Naive B cell (primary cell): ENCODE measurements around the gene GRK2. TPM values are rescaled to one million over a fixed set of nuclear protein-coding genes. Genes with fewer than 3 reads are reported as not detected.
A peak's percentile ranks its signal among the peaks of the same experiment; 100 is the strongest.

Experiments used
- ATAC-seq, 2 donors: fragments of 150-1000 bp; cut with Tn5 transposase; 2 replicates each; pipeline ENCODE4 v1.10.0; 2021; ENCODE audit warnings: low read depth in 2 of 2, mild to moderate bottlenecking in 2 of 2, moderate library complexity in 2 of 2
- DNase-seq: peaks from one replicate; pipeline ENCODE4 v3.0.0; 2022
- H3K27ac Mint-ChIP-seq, 6 donors: one replicate each; pipeline ENCODE4 v1.8.0; 2020 to 2022; ENCODE audit warnings: mild to moderate bottlenecking in 6 of 6, mixed read lengths in 6 of 6, moderate library complexity in 5 of 6, inconsistent platforms in 2 of 6
- H3K27me3 Mint-ChIP-seq, 3 donors: one replicate each; pipeline ENCODE4 v1.8.0; 2021 to 2022; ENCODE audit warnings: mixed read lengths in 3 of 3, mild to moderate bottlenecking in 1 of 3
- H3K36me3 Mint-ChIP-seq, 2 donors: one replicate each; pipeline ENCODE4 v1.8.0; 2020 to 2022; ENCODE audit warnings: mixed read lengths in 2 of 2, inconsistent platforms in 1 of 2, mild to moderate bottlenecking in 1 of 2
- H3K4me1 Mint-ChIP-seq, 3 donors: one replicate each; pipeline ENCODE4 v1.8.0; 2020 to 2022; ENCODE audit warnings: mixed read lengths in 3 of 3, inconsistent platforms in 1 of 3, mild to moderate bottlenecking in 1 of 3, moderate library complexity in 1 of 3
- H3K4me3 Mint-ChIP-seq, 8 donors: one replicate each; pipeline ENCODE4 v1.8.0; 2020 to 2022; ENCODE audit warnings: mild to moderate bottlenecking in 8 of 8, mixed read lengths in 8 of 8, moderate library complexity in 8 of 8, inconsistent platforms in 2 of 8
- H3K9me3 Mint-ChIP-seq, 7 donors: one replicate each; pipeline ENCODE4 v1.8.0; 2020 to 2022; ENCODE audit warnings: mixed read lengths in 7 of 7, mild to moderate bottlenecking in 5 of 7, inconsistent platforms in 2 of 7, moderate library complexity in 1 of 7
- polyA plus RNA-seq, 6 donors: library from polyadenylated mRNA; unstranded; fragments of 300-500 nt; fragmentation: Illumina TruSeq; gene quantifications; one replicate each; pipeline ENCODE4 v1.2.3, GENCODE V29; 2021; ENCODE audit warnings: low read depth in 6 of 6

Gene GRK2
- polyA plus RNA-seq, 6 donors from 2014 or later = 17.9 to 63.4 (median 31.7) TPM

DNA sequence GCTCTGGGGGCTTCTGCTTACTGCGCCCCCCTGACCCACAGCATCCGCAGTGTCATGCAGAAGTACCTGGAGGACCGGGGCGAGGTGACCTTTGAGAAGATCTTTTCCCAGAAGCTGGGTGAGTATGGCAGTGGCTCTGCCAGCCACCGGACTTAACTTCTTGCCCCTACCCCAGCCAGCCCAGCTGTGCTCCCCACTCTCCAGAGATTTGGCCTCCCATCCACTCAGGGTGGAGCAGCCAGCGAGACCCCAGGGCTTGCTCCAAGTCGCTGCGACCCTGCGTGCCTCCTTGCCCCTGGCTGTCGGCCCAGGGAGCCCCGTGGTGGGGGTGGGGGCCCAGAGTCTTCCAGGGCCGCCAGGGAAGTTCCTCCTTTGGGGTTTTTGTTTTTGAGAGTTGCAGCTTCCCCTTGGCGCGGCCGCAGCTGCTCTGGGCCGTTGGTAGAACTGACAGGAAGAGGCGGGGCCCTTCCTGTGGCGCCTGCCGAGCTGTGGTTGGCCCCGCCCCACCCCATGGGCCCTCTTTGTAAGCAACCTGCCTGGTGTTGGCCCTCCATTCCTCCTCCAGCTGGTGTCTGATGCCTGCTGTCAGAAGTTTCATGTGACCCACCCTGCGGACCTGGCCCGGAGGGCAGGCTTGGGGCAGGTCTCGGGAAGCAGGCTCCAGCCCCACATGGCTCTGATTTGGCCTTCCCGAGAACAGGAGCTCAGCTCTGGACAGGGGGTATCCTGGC, 11.1 kb downstream of the GRK2 start:
- Mint-ChIP-seq H3K4me1 (peaks cover 44 to 78% (median 74%) of the 10 kb centered on the region in 3 donors), H3K4me3 (peak overlapping the region; percentile 81 to 99 (median 86)), H3K27me3 (no peaks in the 10 kb centered on the region), H3K9me3 (no peaks in the 10 kb centered on the region), H3K27ac (peak overlapping the region; percentile 88 to 99 (median 95)), H3K36me3 (peaks cover 0 to 13% of the 10 kb centered on the region in 2 donors)
- ATAC-seq = peak; percentile 94
- peak; percentile 95 for DNase-seq

DNA sequence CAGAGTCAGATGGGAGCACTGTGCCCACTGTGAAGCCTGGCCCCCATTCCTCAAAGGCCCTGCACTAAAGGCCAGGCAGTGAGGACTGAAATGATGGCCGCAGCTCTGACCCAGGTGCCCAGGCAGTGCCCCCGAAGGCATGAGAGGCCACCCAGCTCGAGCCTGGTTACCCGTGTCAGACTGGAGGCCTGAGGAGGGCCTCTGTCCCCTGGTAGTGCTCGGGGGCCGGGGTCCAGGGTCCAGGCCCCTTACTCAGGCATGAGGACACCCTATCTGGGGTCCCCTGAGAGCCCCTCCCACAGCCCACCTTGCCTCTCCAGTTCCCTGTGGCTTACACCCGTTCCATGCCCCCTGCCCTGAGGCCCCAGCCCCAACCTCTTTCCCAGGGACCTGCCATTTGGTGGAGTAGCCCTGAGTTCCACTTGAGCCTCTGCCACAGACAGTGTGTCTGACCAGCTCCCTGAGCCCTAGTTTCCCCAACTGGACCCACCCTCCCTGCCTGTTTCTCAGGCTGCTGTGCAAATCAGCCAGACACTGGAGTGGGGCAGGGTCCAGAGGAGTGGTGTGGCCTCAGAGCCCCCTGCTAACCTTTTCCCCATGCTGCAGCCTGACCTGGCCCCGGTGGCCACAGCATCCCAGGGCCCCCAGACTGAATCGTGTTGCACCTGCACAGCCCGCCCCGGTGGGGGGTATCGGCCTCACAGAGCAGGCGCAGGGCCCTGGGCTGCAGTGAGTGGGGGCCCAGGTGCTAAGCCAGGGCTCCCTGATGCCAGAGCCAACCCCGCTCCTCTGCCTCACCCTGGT, 12.1 kb downstream of the GRK2 start:
- Mint-ChIP-seq H3K27ac (peak overlapping the region; percentile 88 to 99 (median 93)), H3K4me3 (peak overlapping the region; percentile 81 to 99 (median 86)), H3K9me3 (no peaks in the 10 kb centered on the region), H3K36me3 (peaks cover 0 to 13% of the 10 kb centered on the region in 2 donors), H3K4me1 (peaks cover 38 to 68% (median 65%) of the 10 kb centered on the region in 3 donors), H3K27me3 (no peaks in the 10 kb centered on the region)
- DNase-seq (no peak), ATAC-seq (no peak)

DNA sequence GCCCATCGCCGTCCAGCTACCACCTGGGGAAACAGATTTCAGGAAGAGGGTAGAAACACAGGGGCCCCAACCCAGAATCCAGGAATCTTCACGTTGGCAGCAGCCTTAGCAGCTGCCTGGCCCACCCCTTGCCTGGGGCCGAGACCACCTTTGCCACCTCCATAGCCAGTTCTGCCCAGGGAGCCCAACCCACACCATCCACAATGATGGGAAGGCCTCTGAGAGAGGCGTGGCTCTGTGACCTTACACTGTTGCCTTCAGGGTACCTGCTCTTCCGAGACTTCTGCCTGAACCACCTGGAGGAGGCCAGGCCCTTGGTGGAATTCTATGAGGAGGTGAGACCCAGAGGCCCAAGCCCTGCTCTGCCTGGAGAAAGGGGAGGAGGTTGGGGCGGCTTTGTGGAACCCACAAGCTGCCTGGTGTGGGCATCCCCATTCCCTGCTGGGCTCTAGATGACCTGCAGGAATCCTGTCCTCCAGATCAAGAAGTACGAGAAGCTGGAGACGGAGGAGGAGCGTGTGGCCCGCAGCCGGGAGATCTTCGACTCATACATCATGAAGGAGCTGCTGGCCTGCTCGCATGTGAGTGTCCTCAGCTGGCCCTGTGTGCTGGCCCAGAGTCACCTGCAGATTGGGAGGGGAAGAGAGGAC, 12.8 kb downstream of the GRK2 start:
- DNase-seq (no peak), ATAC-seq (no peak)
- no peaks in the 10 kb centered on the region for H3K27me3 Mint-ChIP-seq
- H3K36me3 Mint-ChIP-seq = peaks cover 0 to 13% of the 10 kb centered on the region in 2 donors
- peaks cover 38 to 73% (median 60%) of the 10 kb centered on the region in 3 donors for H3K4me1 Mint-ChIP-seq
- no peaks in the 10 kb centered on the region for H3K9me3 Mint-ChIP-seq
- H3K4me3 Mint-ChIP-seq = peak overlapping the region in 7 of 8 donors; percentile 29 to 99 (median 61)
- H3K27ac Mint-ChIP-seq = peak overlapping the region; percentile 56 to 99 (median 91)

DNA sequence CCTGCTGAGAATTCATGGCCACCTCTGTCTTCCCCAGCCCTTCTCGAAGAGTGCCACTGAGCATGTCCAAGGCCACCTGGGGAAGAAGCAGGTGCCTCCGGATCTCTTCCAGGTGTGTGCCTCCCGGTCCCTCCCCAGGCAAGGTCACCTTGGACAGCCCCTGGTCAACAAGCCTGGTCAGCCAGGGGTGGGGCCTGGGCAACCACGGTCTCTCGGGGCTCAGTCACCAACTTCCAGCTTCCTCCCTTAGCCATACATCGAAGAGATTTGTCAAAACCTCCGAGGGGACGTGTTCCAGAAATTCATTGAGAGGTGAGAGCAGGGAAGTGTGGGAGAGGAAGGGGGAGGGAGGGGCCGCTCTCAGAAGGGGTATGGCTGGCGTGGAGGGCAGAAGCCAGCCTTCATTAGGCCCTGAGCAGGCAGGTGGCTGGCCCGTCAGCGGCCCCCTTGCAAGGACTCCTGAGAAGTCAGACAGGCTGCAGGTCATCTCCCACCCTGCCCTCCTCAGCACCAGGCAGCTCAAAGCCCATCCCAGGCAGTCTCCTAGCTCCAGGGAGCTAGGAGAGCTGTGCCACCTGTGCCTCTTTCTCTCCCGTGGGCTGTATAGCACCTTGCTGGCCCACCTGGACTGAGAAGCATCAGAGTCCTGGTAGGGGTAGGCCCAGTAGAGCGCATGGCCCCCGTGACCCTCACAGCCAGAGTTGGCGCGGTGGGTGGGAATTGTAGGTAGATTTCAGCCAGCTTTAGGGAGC, 13.5 kb downstream of the GRK2 start:
- Mint-ChIP-seq H3K27ac (peak overlapping the region in 5 of 6 donors; percentile 56 to 99 (median 91)), H3K4me1 (peaks cover 34 to 68% (median 53%) of the 10 kb centered on the region in 3 donors), H3K9me3 (no peaks in the 10 kb centered on the region), H3K36me3 (peaks cover 0 to 13% of the 10 kb centered on the region in 2 donors), H3K4me3 (peak overlapping the region in 6 of 8 donors; percentile 3 to 99 (median 44)), H3K27me3 (no peaks in the 10 kb centered on the region)
- DNase-seq = no peak
- no peak for ATAC-seq

DNA sequence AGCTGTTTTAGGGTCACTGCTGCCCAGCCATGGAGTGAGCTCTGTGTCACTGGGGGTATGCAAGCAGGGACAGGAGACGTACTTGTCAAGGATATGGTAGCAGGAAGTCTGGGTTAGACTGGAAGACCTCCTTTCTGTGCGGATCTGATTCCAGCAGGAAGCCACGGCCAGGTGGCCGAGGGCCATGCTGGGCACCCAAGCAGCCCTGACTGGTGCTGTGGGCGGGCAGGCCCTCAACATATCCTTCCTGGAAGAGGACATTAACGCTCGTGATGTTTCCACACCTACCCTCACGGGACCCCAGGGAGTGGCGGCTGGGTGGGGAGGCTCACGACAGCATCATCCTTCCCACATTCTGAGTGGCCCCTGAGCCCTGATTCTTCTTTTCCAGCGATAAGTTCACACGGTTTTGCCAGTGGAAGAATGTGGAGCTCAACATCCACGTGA, 14.1 kb downstream of the GRK2 start:
- no peaks in the 10 kb centered on the region for H3K27me3 Mint-ChIP-seq
- peak overlapping the region in 3 of 6 donors; percentile 84 to 99 (median 91) for H3K27ac Mint-ChIP-seq
- H3K36me3 Mint-ChIP-seq = peaks cover 0 to 13% of the 10 kb centered on the region in 2 donors
- H3K4me1 Mint-ChIP-seq = peaks cover 32 to 62% (median 47%) of the 10 kb centered on the region in 3 donors
- DNase-seq (no peak), ATAC-seq (no peak)
- peak overlapping the region in 2 of 8 donors; percentile 3 to 56 for H3K4me3 Mint-ChIP-seq
- no peaks in the 10 kb centered on the region for H3K9me3 Mint-ChIP-seq

DNA sequence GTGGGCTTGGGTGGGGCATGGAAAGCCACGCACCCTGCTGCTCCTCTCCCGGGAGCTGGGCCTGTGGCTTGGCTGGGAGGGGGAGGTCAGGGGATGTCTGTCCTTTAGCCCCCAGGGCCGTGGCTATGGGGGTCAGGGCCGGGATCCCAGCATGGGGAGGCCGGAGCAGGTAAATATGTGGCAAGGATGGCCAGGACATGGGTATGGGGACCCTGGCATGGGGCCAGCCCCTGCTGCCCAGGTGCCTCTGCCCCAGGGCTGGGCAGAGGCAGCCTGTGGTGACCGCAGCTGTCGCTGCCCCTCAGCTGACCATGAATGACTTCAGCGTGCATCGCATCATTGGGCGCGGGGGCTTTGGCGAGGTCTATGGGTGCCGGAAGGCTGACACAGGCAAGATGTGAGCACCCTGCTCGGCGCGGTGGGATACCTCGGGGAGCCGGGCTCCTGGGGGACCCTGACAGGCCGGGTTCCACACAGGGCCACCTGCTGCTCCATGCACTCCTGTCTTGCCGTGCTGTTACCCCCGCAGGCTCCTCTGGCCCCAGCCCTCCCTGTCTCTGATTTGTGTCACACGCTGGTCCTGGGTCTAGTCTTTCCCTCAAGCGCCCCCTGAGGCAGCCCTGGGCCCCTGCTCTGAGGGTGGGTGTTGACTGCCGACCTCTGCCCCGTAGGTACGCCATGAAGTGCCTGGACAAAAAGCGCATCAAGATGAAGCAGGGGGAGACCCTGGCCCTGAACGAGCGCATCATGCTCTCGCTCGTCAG, 14.7 kb downstream of the GRK2 start:
- Mint-ChIP-seq H3K27me3 (no peaks in the 10 kb centered on the region), H3K27ac (peak overlapping the region in 4 of 6 donors; percentile 47 to 99 (median 88)), H3K4me1 (peaks cover 26 to 56% (median 41%) of the 10 kb centered on the region in 3 donors), H3K36me3 (peaks cover 0 to 13% of the 10 kb centered on the region in 2 donors), H3K9me3 (no peaks in the 10 kb centered on the region), H3K4me3 (no peak overlapping the region)
- ATAC-seq = no peak
- no peak for DNase-seq

DNA sequence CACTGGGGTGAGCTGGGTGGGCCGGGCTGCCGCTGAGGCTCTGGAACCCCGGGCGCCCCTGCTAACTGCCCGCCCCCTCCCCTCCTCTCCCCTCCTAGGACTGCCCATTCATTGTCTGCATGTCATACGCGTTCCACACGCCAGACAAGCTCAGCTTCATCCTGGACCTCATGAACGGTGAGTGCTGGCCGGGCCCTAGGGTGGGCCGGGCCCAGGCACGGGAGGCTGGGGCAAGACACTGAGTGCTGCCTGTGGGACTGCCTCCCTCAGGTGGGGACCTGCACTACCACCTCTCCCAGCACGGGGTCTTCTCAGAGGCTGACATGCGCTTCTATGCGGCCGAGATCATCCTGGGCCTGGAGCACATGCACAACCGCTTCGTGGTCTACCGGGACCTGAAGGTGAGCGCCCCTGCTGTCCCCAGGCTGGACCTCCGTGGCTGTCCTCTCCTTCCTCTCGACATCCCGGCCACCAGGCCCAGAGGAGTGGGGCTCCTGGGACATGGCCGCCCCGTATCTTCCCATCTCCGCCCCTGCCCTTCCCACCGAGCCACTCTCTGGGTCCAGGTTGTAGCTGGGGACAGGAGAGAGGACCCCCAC, 15.4 kb downstream of the GRK2 start:
- Mint-ChIP-seq H3K4me3 (peak overlapping the region in 3 of 8 donors; percentile 19 to 72 (median 29)), H3K9me3 (no peaks in the 10 kb centered on the region), H3K36me3 (peaks cover 0 to 13% of the 10 kb centered on the region in 2 donors), H3K27me3 (no peaks in the 10 kb centered on the region), H3K4me1 (peaks cover 23 to 54% (median 38%) of the 10 kb centered on the region in 3 donors), H3K27ac (peak overlapping the region in 2 of 6 donors; percentile 70 to 78)
- DNase-seq (no peak), ATAC-seq (no peak)

DNA sequence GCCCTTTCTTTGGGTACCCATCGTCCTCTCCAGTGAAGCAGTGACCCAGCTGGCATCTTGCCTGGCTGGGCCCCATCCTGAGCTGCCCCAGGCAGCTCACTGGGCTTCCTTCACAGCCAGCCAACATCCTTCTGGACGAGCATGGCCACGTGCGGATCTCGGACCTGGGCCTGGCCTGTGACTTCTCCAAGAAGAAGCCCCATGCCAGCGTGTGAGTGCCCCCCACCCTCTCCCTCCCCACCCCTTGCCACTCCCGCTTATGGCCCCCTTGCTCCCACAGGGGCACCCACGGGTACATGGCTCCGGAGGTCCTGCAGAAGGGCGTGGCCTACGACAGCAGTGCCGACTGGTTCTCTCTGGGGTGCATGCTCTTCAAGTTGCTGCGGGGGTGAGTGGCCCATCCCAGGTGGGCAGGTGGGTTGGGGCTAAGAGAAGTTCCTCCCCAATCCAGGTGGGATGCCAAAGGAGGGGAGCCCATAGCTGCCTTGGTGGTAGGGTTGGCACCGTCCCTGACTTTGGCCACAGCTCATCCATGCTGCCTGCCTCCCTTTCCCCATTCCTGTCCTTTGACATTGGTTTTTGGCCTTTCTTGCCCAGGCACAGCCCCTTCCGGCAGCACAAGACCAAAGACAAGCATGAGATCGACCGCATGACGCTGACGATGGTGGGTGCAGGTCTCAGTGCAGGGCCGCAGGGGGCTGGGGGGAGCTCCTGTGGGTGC, 16.0 kb downstream of the GRK2 start:
- peaks cover 27 to 54% (median 38%) of the 10 kb centered on the region in 3 donors for H3K4me1 Mint-ChIP-seq
- no peaks in the 10 kb centered on the region for H3K9me3 Mint-ChIP-seq
- H3K27me3 Mint-ChIP-seq = no peaks in the 10 kb centered on the region
- peak overlapping the region in 2 of 6 donors; percentile 47 to 70 for H3K27ac Mint-ChIP-seq
- no peak for ATAC-seq
- H3K4me3 Mint-ChIP-seq = peak overlapping the region in 2 of 8 donors; percentile 25 to 72
- H3K36me3 Mint-ChIP-seq = peaks cover 0 to 16% of the 10 kb centered on the region in 2 donors
- DNase-seq = no peak

DNA sequence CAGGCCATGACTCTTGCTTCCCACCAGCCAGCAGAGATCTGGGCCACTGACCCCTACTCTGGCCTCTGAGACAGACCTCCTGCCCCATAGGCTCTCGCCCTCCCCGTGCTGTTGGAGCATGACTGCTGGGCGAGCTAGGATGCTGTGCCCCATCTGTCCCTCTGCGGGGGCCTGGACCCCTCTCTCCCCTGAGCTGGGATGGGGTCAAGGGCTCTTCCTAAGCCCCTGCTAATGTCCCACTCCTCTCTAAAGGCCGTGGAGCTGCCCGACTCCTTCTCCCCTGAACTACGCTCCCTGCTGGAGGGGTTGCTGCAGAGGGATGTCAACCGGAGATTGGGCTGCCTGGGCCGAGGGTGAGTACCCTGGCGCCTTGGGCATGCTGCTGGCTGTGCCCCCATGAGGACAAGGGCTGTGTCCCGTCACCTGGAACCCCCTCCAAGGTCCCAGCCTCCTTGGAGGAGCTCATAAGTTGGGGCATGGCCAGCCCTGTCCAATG, 16.7 kb downstream of the GRK2 start:
- Mint-ChIP-seq H3K36me3 (peaks cover 0 to 20% of the 10 kb centered on the region in 2 donors), H3K4me1 (peaks cover 28 to 54% (median 38%) of the 10 kb centered on the region in 3 donors), H3K27ac (peak overlapping the region in 1 of 6 donors; percentile 70), H3K9me3 (no peaks in the 10 kb centered on the region), H3K4me3 (no peak overlapping the region), H3K27me3 (no peaks in the 10 kb centered on the region)
- DNase-seq (no peak), ATAC-seq (no peak)

DNA sequence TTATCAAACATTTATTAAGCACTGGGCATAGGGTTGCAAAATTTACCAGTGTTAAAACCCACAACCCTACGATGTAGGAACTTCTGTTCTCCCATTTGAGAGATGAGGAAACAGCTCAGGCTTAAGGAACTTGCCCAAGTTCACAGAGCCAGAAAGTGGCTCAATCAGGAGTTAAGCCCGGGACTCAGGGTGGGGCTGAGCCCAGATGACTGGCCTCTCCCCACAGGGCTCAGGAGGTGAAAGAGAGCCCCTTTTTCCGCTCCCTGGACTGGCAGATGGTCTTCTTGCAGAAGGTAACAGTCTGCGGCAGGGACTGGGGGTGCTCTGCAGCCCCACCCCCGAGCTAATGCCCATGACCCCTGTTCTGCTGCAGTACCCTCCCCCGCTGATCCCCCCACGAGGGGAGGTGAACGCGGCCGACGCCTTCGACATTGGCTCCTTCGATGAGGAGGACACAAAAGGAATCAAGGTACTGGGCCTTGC, 17.2 kb downstream of the GRK2 start:
- ATAC-seq = no peak
- no peak for DNase-seq
- Mint-ChIP-seq H3K27me3 (no peaks in the 10 kb centered on the region), H3K36me3 (peaks cover 0 to 20% of the 10 kb centered on the region in 2 donors), H3K4me3 (peak overlapping the region in 1 of 8 donors; percentile 33), H3K4me1 (peaks cover 30 to 55% (median 36%) of the 10 kb centered on the region in 3 donors), H3K9me3 (no peaks in the 10 kb centered on the region), H3K27ac (peak overlapping the region in 2 of 6 donors; percentile 70 to 73)
